Amniotic epithelial cell (primary cell): ENCODE data around the gene CAPN7.

ENCODE experiments used
- DNase-seq: peaks from one replicate; pipeline ENCODE4 v3.0.0-alpha.2; 2010; ENCODE audit warnings: low read depth

The CAPN7 gene

DNA sequence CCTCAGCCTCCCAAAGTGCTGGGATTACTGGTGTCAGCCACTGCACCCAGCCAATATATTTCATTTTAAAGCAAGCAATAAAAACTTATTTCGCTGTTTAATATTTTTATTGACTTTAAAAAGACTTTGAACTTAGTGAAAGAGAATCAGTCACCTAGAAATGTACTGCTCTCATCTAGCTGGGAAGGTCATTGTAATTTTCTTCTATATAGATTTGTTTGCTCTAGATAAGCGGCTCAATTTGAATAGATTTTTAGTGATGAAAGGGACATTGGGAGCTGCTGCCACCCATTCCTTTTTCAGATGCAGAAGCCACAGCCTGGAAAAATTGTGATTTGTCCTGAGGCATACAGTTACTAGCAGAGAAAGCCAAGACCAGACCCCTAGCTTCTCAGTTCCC lies 40.1 kb downstream of the CAPN7 start:
- DNase-seq: no peak

DNA sequence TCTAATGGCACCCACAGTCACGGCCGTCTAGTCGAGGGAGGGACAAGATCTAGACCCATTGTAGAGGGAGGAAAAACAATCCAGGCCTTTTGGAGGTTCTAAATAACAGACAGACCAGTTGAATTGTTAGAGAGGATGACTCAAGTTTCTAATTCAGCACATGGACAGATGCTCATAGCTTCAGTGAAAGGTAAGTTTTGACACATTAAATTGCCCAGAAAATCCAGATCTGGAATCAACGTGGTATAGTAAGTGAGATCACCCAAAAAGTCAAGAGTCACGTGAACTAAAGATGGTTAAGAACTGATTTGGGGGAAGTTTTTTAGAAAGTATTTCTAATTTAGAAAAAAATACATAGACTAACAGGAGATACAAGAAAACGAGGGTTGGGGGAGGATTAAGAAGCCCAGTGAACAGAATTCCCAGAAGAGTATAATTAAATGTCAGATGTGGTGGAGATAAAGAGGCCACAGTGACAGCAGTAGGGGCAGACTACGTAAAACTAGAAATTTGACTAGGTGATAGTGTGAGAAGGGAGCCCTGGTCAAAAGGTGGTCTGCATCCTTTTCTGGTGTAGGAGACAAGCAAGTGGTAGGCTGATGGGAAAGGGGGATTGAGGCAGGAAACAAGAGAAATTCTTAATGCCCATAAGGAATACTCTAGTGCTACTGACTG lies 47.1 kb downstream of the CAPN7 start:
- DNase-seq: no peak

DNA sequence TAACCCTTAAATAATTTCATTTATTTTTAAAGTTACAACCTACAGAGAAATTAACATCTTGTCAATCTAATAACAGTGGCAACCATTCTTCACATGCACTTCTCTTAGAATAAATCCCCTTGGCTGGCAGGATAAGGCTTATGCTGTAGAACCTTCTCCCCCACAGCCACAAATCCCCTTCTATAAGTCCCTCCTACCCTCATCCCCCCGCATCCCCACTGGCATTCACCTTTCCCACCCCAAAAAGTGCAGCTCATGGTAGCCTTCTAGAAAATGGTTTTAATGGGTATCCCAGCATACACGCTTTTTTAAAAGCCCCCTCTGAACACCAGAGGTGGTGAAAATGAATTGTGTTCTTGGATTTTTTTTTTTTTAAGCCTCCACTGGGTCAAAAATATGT lies 49.2 kb downstream of the CAPN7 start:
- DNase-seq: no peak

DNA sequence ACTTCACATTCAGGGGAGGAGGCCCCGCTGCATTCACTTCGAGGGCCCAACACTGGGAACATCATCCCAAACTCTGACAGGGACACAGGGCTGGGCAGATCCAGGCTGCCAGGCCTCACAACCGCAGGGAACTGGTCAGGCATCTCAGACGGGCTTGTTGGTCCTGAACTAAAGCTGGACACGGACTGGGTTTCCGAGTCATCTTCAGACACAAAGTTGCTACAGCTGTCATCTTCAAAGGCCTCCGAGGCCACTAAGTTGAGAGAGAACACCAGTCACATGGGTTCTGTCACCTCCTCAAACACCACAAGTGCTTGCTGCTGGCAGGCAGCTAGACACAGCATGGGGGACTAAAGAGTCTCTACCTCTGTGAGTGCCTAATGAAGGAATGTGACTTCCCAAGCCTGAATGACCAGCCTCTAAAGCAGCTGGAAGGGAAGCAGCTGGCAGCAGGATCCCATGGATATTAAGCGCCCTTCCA lies 50.9 kb downstream of the CAPN7 start:
- no peak for DNase-seq

DNA sequence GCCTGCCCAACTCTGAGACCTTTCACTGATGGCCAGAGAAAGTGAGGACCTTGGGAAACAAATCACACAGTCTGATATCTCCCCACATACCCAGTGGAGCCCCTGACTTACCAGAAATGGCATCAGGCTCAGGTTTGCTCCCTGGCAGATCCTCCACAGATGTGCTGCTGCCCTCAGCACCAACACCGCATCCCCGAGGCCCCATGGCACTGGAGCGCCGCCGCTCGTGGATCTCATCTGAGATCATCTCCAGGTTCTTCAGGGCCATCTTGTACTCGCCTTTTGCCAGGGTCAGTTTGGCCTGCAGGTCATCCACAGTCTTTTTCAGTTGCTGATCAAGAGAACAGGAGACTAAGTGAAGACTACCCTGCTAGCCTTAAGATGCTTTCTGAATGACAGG lies 52.7 kb downstream of the CAPN7 start:
- DNase-seq: no peak

DNA sequence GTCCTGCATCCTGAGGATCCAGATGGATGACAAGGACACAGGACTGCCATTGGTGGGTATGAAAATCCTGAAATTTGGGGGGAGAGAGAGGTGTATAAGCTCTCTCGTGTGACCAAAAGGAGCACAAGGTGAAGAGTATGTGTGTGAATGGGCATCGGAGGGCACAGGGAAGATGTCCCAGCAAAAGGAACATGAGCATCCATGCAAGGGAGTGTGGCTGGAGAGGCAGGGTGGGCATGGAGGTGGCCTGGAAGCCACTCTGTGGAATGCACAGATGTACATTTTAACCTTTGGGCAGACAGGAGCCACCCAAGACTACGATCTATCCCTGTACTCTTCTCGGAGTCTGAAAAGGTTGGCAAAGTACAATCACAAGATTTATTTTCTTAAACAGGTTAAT lies 54.5 kb downstream of the CAPN7 start:
- no peak for DNase-seq

DNA sequence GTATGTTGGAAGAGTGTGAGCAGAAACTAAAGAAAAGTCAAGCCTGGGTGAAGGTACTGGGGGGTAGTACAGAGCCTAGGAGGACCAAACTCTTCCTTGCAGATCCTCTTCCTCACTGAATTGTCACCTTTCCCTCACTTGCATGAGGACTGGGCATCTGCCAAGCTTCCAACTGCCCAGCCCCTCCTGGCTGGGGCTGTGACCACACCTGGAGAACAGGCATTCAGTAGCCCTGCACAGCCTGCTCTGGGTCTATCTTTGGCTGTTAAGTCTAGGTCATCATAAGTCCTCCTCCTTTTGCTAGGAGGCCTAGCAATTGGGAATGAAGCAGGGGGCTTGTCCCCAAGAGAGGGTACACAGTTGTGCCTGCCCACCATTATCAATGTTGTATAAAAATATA lies 55.2 kb downstream of the CAPN7 start:
- DNase-seq: no peak

DNA sequence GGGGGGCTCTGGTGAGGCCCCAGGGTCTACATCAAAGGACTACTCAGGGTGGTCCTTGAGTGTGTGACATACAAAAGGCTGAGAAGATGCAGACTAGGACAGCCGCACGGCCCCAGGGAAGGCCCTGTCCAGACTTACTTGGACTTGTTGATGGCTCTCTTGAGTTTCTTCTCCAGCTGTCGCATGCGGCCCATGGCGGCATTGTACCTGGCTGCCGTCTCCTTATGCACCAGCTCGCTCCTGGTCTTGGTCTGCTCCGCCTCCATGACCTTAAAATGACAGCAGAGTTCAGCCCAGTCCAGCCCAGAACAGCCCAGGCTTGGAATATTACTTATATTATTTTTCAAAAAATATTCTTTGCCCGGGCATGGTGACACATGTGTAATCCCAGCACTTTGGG lies 56.0 kb downstream of the CAPN7 start:
- DNase-seq: no peak

DNA sequence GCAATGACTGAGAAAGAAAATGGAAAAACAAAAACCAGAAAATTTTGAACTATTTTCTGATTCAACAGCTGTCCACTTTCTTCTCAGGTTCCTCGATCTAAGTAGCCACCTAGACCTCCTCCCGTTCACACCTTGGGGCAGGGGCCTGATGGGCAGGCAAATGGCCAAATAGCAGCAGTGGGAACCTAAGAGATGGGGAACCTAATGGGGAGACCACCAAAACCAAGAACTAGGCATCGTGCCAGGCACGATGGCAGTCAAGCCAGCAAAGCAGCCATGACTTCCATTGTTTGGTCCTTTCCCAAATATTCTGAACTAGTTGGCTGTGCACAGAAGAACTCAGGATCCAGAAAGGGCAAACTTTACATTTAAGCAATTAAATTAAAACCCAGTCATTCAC lies 57.1 kb downstream of the CAPN7 start:
- no peak for DNase-seq

DNA sequence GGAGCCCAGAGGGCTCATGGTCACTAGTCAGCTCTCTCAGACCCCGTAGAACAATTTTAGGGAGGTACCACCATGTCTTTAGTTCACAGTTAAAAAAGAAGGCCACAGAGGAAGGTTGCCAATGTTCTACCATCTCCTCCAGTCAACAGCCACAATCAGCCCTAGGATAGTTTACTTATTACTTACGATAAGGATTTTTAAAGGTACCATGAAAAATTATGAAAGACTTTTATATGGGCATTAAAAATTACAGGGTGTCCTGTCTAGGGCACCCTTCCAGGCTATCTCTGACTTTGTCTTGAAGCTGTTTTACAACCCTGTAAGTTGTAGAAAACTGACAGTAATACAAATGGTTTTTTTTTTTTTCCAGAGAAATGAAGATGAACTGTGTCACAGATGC lies 57.9 kb downstream of the CAPN7 start:
- no peak for DNase-seq

DNA sequence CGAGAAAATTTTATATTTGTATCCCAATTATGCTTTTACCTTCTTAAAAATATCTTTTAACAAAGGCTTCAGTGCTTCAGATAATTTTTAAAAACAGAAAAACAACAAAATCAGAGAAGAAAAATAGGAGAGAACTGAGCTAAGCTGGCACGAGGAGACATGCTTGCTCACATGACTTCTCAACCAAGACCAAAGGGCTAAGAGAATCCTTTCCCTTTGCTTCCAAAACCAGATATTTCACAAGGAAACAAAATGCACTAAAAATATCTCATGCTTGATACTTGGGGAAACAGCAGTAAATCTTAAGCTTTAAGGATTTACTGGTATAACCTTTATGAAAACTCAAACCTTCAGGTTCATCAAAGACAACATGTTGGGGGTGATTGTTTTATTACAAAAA lies 58.4 kb downstream of the CAPN7 start:
- DNase-seq: no peak

DNA sequence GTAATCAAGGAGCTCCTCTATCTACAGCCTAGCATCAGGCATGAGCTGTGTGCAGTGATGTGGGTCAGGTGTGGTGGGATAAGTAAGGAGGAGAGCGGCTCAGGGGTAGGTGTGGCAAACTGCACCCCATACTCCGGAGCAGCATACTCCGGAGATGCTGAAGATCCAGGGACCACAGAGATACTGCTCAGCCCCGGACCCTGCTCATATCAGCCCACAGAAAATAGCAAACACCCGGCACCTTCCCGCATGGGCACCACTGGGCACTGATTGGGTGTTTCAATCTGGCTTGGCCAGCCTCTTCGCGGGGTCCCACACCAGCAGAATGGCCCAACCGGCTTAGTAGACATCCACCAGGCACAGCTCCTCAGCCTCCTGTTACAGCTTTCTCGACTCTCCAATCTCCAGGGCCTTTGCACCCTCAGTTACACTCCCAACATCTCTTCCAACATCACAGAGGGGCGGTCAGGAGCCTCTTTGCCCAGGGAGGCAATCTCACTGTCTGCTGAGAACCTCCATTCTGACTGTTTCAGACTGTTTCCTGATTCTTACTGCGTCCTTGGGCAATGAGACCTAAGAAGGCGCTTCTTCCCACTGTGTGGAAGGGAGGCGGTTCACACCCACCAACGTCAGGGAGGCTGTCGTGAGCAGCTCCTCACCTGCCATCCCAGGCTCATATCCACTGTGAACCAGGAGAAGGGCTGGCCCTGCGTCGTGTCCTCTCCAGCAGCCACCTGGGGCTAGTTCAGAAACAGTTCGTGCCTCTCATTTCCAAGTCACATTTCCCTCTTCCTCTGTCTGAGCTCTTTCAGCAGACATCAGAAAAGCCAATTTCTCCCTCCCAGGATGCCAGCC lies 59.8 kb downstream of the CAPN7 start:
- no peak for DNase-seq

DNA sequence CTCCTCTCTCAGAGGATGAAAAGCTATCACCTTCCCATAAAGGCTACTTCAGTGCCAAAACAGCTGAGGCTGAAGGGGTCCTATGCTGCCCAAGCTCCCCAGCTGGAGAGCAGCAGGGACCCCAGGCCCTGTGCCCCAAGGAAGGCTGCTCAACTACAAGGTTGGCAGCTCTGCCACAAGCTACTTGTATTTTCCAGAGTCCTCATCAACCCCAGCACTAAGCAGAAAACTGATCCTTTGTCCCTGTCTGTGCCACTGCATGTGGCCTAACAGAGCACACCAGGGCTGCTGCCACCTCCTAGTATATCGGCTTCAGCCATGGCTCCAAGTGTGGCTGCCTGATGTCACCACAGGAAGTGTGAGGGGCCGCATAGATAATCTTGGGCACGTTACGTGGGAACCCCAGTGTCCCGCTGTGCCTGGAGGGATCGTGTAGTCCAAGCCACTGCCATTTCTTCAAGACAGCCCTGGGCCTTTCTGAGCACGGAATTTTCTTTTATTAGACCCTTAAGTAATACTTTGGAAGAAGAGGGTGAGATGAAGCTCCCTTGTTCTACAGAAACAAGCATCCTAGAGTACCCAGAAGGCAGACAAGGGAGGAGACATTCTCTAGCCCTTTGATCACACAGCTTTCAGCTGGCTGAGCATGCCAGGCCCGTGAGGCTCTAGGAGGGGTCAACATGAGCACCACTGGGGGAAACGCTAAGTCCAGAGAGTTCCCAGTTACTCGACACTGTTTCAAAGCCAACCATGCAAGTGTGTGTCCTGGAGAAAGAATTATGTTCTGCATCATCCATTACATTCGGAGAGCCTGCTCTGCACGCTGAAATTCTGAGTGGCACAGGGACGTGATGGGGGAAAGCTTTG lies 60.7 kb downstream of the CAPN7 start:
- DNase-seq: no peak

DNA sequence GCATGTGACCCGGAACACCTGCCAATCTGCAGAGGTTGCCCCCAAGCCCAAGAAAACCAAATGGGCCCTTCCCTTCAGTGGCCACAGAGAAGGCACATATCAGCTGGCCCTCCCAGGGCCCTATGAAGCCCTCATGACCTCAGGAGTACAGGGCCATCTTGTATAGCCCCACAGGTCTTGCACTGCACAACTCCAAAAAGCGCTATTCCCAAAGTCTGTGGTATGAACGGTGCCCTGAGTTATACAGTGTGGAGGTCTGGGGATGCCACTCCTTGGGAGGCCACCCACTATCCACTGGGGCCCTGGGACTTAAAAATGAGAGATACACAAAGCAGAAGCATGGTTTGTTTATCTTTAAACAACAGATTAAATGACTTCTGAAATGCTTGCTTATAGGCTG lies 61.5 kb downstream of the CAPN7 start:
- no peak for DNase-seq

DNA sequence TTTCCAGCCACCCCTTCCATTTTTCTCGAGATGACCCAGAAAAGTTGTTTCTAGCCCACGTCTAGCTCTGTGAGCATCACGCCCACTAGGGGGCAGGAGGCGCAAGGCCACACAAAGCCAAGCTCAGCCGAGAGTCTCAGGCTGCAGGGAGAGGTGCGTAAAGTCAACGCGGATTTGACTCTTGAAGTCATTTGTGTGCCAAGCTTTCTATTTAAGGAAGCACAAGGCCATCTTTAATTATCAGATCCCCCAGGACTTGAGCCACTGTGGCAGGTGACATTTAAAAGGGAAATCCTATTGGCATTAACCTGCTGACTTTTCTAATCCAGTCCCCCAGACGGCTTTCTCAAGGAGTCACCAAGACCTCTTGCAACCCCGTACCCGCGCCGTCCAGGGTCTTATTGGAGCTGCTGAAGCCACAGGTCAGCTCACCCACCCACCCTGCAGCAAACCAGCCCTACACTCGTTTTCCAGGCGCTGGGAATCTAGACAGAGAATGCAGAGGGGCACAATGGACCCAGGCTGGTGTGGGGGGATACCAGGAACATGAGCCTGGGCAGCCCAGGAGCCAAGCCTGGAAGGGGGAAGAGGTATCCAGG lies 62.1 kb downstream of the CAPN7 start:
- DNase-seq: peak; percentile 77

DNA sequence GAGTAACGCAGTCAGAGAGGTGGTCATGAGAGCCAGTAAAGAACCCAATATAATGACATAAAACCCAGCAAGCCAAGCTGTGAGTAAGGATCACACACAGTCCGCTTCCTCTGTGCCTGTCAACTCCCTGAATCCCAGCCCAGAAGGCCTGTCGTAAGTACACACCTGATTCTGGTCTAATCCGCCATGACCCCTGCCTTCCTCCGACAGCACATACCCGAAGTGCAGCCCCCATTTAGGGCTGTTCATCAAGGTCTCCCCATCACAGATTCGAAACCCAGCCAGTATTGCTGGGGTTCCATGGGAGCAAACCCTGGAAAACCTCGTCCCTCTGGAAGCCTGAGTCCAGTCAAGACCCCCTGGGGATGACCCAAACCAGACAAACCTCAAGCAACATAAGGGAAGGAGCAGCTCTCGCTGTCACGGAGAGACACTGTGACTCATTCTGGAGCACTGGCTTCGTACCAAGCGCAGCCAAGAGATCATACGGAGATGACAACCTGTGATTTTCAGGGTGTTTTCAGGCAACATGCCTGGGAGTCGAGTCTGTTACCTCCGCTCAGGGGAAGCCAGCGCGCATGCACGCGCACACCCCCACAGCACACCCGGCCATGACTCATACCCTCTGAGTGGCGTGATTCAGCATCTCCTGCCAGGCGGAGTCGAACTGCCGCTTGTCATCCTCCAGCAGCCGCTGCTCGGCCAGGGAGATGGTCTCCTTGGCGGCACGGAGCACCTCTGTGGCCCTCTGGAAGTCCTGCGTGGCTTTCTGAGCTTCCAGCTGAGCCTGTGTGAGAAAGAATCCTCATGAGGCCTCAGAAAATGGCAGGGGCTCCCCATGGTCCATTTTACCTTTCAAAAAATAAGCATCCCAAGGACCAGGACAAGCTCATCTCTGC lies 63.3 kb downstream of the CAPN7 start:
- peak; percentile 94 for DNase-seq

DNA sequence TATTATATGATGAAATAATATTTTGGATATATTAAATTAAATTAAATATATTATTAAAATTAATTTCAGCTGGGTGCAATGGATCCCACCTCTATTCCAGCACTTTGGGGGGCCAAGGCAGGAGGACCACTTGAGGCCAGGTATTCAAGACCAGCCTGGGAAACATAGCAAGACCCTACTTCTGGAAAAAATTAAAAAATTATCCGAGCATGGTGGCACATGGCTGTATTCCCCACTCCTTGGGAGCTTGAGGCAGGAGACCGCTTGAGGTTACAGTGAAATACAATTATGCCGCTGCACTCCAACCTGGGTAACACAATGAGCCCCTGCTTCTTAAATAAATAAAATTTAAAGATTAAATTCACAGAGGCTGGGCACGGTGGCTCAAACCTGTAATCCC lies 65.0 kb downstream of the CAPN7 start:
- no peak for DNase-seq

DNA sequence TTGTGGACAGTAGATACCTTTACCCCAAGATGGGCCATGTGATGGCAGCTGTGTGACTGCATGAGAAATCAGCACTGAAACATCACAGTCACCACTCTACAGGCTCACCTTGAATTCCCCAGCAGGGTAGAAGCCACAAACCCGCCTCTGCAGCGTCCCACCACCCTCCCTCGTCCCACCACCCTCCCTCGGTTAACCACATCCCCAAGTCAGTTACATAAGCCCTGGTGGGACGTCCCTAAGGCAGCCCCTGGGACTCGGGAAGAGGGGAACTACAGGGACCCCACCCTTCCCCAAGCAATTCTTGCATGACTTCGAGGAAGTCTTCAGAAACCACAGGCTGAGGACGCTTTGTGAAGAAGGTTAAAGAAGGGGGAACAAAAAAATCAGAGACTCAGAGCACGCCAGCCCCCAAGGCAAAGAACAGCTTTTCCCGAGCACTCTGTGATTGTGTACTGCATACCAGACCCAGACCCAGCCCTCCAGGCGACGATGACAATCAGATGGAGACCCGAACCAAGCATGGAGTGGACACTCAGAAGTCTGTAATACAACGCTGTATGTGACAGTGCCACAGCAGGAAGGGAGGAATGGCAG lies 65.8 kb downstream of the CAPN7 start:
- DNase-seq: no peak

DNA sequence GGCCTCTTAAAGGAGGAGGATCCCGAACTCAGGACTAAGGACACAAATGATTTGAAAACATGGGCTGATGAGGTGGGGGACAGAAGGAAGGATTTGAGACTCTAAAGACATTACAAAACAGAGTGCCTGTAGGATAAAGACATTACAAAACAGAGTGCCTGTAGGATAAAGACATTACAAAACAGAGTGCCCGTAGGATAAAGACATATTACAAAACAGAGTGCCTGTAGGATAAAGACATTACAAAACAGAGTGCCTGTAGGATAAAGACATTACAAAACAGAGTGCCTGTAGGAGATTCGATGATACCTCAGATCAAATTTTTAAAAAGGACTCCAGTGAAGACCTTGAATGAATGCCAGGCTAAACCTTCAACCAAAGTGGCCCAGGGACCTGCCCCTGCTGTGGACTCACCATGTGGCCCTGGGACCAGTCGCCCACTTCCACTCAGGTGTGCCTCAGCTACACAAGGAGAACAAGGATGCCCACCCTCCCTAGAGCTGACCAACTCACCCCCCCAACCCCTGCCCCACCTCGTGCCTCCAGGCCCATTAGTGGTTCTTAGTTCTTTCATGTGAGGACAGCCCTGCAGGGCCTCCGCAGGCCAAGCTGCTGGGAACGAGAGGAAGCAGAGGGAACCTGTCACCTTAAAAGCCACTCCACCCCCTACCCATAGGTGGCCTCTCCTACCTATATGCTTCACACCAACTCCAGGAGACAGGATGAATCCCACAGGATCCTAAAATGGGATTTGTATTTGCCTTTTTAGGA lies 66.6 kb downstream of the CAPN7 start:
- peak; percentile 69 for DNase-seq

DNA sequence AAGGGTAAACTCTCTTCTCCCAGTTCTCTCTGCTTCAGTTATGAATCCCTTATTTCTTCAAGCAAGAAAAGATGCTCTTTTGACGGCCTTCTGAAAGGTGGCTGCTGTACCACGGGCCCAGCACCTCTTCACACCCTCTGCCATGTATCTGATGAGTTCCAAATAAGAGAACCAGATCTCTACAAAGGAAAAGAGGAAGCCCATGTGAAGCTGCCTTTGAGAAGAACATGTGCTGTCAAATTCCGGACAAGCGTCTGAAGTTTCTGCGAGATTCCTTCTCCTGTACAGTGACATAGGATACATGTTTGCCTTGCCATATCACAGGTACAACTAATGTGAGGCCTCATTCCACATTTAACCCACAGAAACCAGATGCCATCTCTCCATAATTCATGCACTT lies 67.2 kb downstream of the CAPN7 start:
- no peak for DNase-seq
